ENCODE measurements around the gene DSG3. TPM values are rescaled to one million over a fixed set of nuclear protein-coding genes. Genes with fewer than 3 reads are reported as not detected.
A peak's percentile ranks its signal among the peaks of the same experiment; 100 is the strongest.
"Not testable (repeated sequence)": the region's sequence is repeated elsewhere in the genome, so short reads cannot be mapped to it uniquely, and the experiment has no call there.

The DSG3 gene
- total RNA-seq, 1 donor from 2014 or later: not detected

- TF ChIP-seq, protein P1, sequence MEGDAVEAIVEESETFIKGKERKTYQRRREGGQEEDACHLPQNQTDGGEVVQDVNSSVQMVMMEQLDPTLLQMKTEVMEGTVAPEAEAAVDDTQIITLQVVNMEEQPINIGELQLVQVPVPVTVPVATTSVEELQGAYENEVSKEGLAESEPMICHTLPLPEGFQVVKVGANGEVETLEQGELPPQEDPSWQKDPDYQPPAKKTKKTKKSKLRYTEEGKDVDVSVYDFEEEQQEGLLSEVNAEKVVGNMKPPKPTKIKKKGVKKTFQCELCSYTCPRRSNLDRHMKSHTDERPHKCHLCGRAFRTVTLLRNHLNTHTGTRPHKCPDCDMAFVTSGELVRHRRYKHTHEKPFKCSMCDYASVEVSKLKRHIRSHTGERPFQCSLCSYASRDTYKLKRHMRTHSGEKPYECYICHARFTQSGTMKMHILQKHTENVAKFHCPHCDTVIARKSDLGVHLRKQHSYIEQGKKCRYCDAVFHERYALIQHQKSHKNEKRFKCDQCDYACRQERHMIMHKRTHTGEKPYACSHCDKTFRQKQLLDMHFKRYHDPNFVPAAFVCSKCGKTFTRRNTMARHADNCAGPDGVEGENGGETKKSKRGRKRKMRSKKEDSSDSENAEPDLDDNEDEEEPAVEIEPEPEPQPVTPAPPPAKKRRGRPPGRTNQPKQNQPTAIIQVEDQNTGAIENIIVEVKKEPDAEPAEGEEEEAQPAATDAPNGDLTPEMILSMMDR (IDR thresholded peaks at IDR 0.05): no peak
- Mint-ChIP-seq H3K27ac (ENCODE audit: unreplicated experiment) (no peak overlapping the region), H3K4me3 (ENCODE audit: unreplicated experiment) (no peak overlapping the region), H3K9me3 (ENCODE audit: unreplicated experiment) (no peaks in the 10 kb centered on the region), H3K4me1 (ENCODE audit: unreplicated experiment) (peaks cover under 1% of the 10 kb centered on the region), H3K36me3 (ENCODE audit: unreplicated experiment) (no peaks in the 10 kb centered on the region), H3K27me3 (ENCODE audit: unreplicated experiment) (peaks cover 12% of the 10 kb centered on the region)
- no peak for DNase-seq (ENCODE audit: extremely low spot score, unreplicated experiment)
Measured at GRCh38 chr18:31493171-31493570, 45.6 kb downstream of the DSG3 start.

DNA sequence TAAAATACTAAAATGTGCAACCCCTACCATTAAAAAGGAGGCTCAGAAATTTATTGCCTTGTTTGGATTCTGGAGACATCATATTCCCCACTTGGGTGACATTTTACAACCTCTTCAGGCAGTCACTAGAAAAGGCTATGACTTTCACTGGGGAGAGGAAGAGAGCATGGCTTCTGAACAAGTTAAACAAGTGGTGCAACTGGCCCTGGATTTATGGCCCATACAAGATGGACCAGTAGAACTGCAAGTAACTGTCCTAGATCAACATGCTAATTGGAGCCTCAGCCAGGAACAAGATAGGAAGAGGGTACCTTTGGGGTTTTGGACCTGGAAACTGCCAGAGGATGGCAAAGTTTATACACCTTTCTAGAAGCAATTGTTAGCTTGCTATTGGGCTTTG lies 46.4 kb downstream of the DSG3 start:
- Mint-ChIP-seq H3K36me3 (ENCODE audit: unreplicated experiment) (no peaks in the 10 kb centered on the region), H3K9me3 (ENCODE audit: unreplicated experiment) (no peaks in the 10 kb centered on the region)
- TF ChIP-seq, protein P1 (IDR thresholded peaks at IDR 0.05): no peak

GRCh38 chr18:31494705-31495244 lies 47.2 kb downstream of the DSG3 start:
- H3K4me3 Mint-ChIP-seq (ENCODE audit: unreplicated experiment); H3K9me3 Mint-ChIP-seq (ENCODE audit: unreplicated experiment); H3K4me1 Mint-ChIP-seq (ENCODE audit: unreplicated experiment); H3K36me3 Mint-ChIP-seq (ENCODE audit: unreplicated experiment); H3K27ac Mint-ChIP-seq (ENCODE audit: unreplicated experiment); DNase-seq (ENCODE audit: extremely low spot score, unreplicated experiment): not testable (repeated sequence)
- peaks cover 15% of the 10 kb centered on the region for H3K27me3 Mint-ChIP-seq (ENCODE audit: unreplicated experiment)

More for the DNA sequence above, 46.4 kb downstream of the DSG3 start:
- Mint-ChIP-seq H3K27ac (ENCODE audit: unreplicated experiment) (no peak overlapping the region), H3K4me3 (ENCODE audit: unreplicated experiment) (no peak overlapping the region), H3K27me3 (ENCODE audit: unreplicated experiment) (peaks cover 13% of the 10 kb centered on the region), H3K4me1 (ENCODE audit: unreplicated experiment) (peaks cover 4% of the 10 kb centered on the region)
- no peak for DNase-seq (ENCODE audit: extremely low spot score, unreplicated experiment)

GRCh38 chr18:31497404-31497835 lies 49.9 kb downstream of the DSG3 start:
- Mint-ChIP-seq H3K27ac (ENCODE audit: unreplicated experiment) (no peak overlapping the region), H3K9me3 (ENCODE audit: unreplicated experiment) (no peaks in the 10 kb centered on the region), H3K36me3 (ENCODE audit: unreplicated experiment) (no peaks in the 10 kb centered on the region), H3K27me3 (ENCODE audit: unreplicated experiment) (peaks cover 10% of the 10 kb centered on the region), H3K4me1 (ENCODE audit: unreplicated experiment) (peaks cover 9% of the 10 kb centered on the region), H3K4me3 (ENCODE audit: unreplicated experiment) (peak overlapping the region; percentile 57)
- no peak for DNase-seq (ENCODE audit: extremely low spot score, unreplicated experiment)
- TF ChIP-seq, protein P1 (IDR thresholded peaks at IDR 0.05): no peak

GRCh38 chr18:31497836-31498573 lies 50.5 kb downstream of the DSG3 start, which contains the start of gene DSG2:
Gene DSG2, plus strand, starts transcription at chr18:31498177. Its CDS starts 75 bp downstream, at chr18:31498252.
- DNase-seq (ENCODE audit: extremely low spot score, unreplicated experiment): peak; percentile 85
- Mint-ChIP-seq H3K4me1 (ENCODE audit: unreplicated experiment) (peaks cover 9% of the 10 kb centered on the region), H3K27me3 (ENCODE audit: unreplicated experiment) (peaks cover 10% of the 10 kb centered on the region), H3K4me3 (ENCODE audit: unreplicated experiment) (peak within 1 kb of the TSS; percentile 90), H3K9me3 (ENCODE audit: unreplicated experiment) (no peaks in the 10 kb centered on the region), H3K27ac (ENCODE audit: unreplicated experiment) (peak within 1 kb of the TSS; percentile 80), H3K36me3 (ENCODE audit: unreplicated experiment) (no peaks in the 10 kb centered on the region)
- TF ChIP-seq, protein P1 (IDR thresholded peaks at IDR 0.05): no peak

Measured in osteocyte (in vitro differentiated cells).